HCT116 (cell line): ENCODE results near the gene LMAN2L. TPM values are rescaled to one million over a fixed set of nuclear protein-coding genes. Genes with fewer than 3 reads are reported as not detected.
A peak's percentile ranks its signal among the peaks of the same experiment; 100 is the strongest.

Experiments
- ATAC-seq: fragments of 200-7000 bp; cut with Tn5 transposase; 2 replicates; pipeline ENCODE4 v1.9.1; 2020; ENCODE audit warnings: mild to moderate bottlenecking, moderate library complexity
- BruUV-seq: library from RNA; stranded (reverse); fragments of 400-500 nt; replicated peaks from 2 replicates; lab custom pipeline; 2021; lab: Mats Ljungman, UMichigan
- CTCF ChIA-PET: fragments of 300-600 bp; sonication (Branson Sonifier 250); formaldehyde crosslinking; loops from one replicate; lab custom pipeline; 2021; ENCODE audit warnings: antibody characterized with exemption; lab: Charles Lee
- POLR2A ChIA-PET: fragments of 300-600, 350-600 bp; sonication (Branson Sonifier 250); formaldehyde crosslinking; loops from one replicate; lab custom pipeline; 2021; ENCODE audit warnings: antibody characterized with exemption; lab: Charles Lee
- RAD21 ChIA-PET, 2 experiments: fragments of 300-600 bp; sonication (Branson Sonifier 250); formaldehyde crosslinking; loops; one replicate each; lab custom pipeline; 2023; ENCODE audit warnings: low total read pairs in 2 of 2; ENCODE audit not compliant: uncharacterized antibody in 2 of 2, unreplicated experiment in 2 of 2, low non-redundant PET in 1 of 2; lab: Charles Lee
- DNase-seq: peaks from one replicate; pipeline ENCODE4 v3.0.0-alpha.2; 2010; ENCODE audit warnings: low read depth, low spot score
- H2AFZ ChIP-seq: fragments of 200-600 bp; shearing (Covaris generic), sonication (generic); 2 replicates; pipeline ENCODE4 v1.6.1; 2017; ENCODE audit warnings: low read depth, mixed run types, mixed read lengths, antibody characterized with exemption, low read length; ENCODE audit not compliant: poor library complexity, severe bottlenecking
- H3K27ac ChIP-seq: 2 replicates; pipeline ENCODE4 v1.5.1; 2012; ENCODE audit warnings: low read depth, low read length
- H3K27me3 ChIP-seq: fragments of 200-600 bp; sonication (generic); 2 replicates; pipeline ENCODE4 v1.6.1; 2016; ENCODE audit warnings: mixed run types, low read length, mixed read lengths; ENCODE audit not compliant: insufficient read depth
- H3K36me3 ChIP-seq, 2 experiments: fragments of 200-500 bp in 1 of 2; fragments of 200-600 bp in 1 of 2; sonication (Bioruptor generic) in 1 of 2; sonication (generic) in 1 of 2; 2 replicates each; pipeline versions ENCODE4 v1.5.1 to v1.6.1; 2014 to 2016; ENCODE audit warnings: low read length in 2 of 2, inconsistent platforms in 1 of 2, mixed read lengths in 1 of 2, mixed run types in 1 of 2; ENCODE audit not compliant: insufficient read depth in 2 of 2, control insufficient read depth in 1 of 2
- H3K4me1 ChIP-seq, 2 experiments: fragments of 200-600 bp in 1 of 2; sonication (generic) in 1 of 2; 2 replicates each; pipeline versions ENCODE4 v1.5.1 to v1.6.1; 2012 to 2017; ENCODE audit warnings: low read length in 2 of 2, inconsistent platforms in 1 of 2, mild to moderate bottlenecking in 1 of 2, mixed read lengths in 1 of 2, mixed run types in 1 of 2, moderate library complexity in 1 of 2; ENCODE audit not compliant: insufficient read depth in 2 of 2, control insufficient read depth in 1 of 2
- H3K4me2 ChIP-seq: fragments of 200-600 bp; sonication (generic); 2 replicates; pipeline ENCODE4 v1.6.1; 2017; ENCODE audit warnings: mixed run types, low read length, mixed read lengths
- H3K4me3 ChIP-seq, 2 experiments: fragments of 200-600 bp in 1 of 2; sonication (generic) in 1 of 2; replicated peaks in 1 of 2; 2 replicates each; pipeline ENCODE4 v1.5.1; 2011 to 2016; ENCODE audit warnings: low read length in 2 of 2, control low read depth in 1 of 2, low read depth in 1 of 2, mild to moderate bottlenecking in 1 of 2, mixed read lengths in 1 of 2, mixed run types in 1 of 2
- H3K79me2 ChIP-seq: fragments of 200-600 bp; sonication (generic); 2 replicates; pipeline ENCODE4 v1.6.1; 2017; ENCODE audit warnings: mild to moderate bottlenecking, mixed run types, low read length, moderate library complexity, mixed read lengths; ENCODE audit not compliant: insufficient read depth
- H3K9ac ChIP-seq: fragments of 200-600 bp; sonication (generic); 2 replicates; pipeline ENCODE4 v1.6.1; 2016; ENCODE audit warnings: low read length, mixed read lengths
- H3K9me2 ChIP-seq: fragments of 200-600 bp; sonication (generic), shearing (Covaris generic); 2 replicates; pipeline ENCODE4 v1.6.1; 2017; ENCODE audit warnings: mixed run types, mild to moderate bottlenecking, moderate library complexity; ENCODE audit not compliant: insufficient read depth
- H3K9me3 ChIP-seq, 2 experiments: fragments of 200-500 bp in 1 of 2; fragments of 200-600 bp in 1 of 2; sonication (Bioruptor generic) in 1 of 2; sonication (generic) in 1 of 2; 2 replicates each; pipeline ENCODE4 v1.6.1; 2014 to 2017; ENCODE audit warnings: low read length in 2 of 2, mixed read lengths in 2 of 2, inconsistent platforms in 1 of 2, low read depth in 1 of 2, mild to moderate bottlenecking in 1 of 2, mixed run types in 1 of 2, moderate library complexity in 1 of 2; ENCODE audit not compliant: control insufficient read depth in 1 of 2, insufficient read depth in 1 of 2
- H4K20me1 ChIP-seq: fragments of 200-600 bp; sonication (generic), shearing (Covaris generic); 2 replicates; pipeline ENCODE4 v1.6.1; 2017; ENCODE audit warnings: mixed run types, mild to moderate bottlenecking, moderate library complexity; ENCODE audit not compliant: insufficient read depth
- CBX3 ChIP-seq: IDR thresholded peaks from 2 replicates; pipeline ENCODE4 v1.6.1; 2012; ENCODE audit warnings: low read depth
- CEBPB ChIP-seq: IDR thresholded peaks from 2 replicates; pipeline ENCODE4 v1.6.1; 2012; ENCODE audit warnings: low read depth
- EGR1 ChIP-seq: IDR thresholded peaks from 2 replicates; pipeline ENCODE4 v1.6.1; 2012; ENCODE audit warnings: low read depth
- ELF1 ChIP-seq: IDR thresholded peaks from 2 replicates; pipeline ENCODE4 v1.6.1; 2012; ENCODE audit warnings: low read depth, borderline replicate concordance
- EZH2 ChIP-seq: fragments of 200-600 bp; sonication (generic); IDR thresholded peaks from 2 replicates; pipeline ENCODE4 v1.6.1; 2017; ENCODE audit warnings: antibody characterized with exemption, mixed run types
- FOSL1 ChIP-seq: IDR thresholded peaks from 2 replicates; pipeline ENCODE4 v1.6.1; 2012; ENCODE audit warnings: low read depth
- POLR2A ChIP-seq: IDR thresholded peaks from 2 replicates; pipeline ENCODE4 v1.7.0; 2011; ENCODE audit warnings: borderline replicate concordance; ENCODE audit not compliant: insufficient read depth, insufficient read length; ENCODE audit errors: extremely low read depth
- POLR2AphosphoS5 ChIP-seq: IDR thresholded peaks from 2 replicates; pipeline ENCODE4 v1.6.1; 2011; ENCODE audit warnings: mild to moderate bottlenecking, low read depth, low read length, moderate library complexity
- RAD21 ChIP-seq: IDR thresholded peaks from 2 replicates; pipeline ENCODE4 v1.6.1; 2012; ENCODE audit warnings: low read depth, mild to moderate bottlenecking
- SIN3A ChIP-seq: IDR thresholded peaks from 2 replicates; pipeline ENCODE4 v1.6.1; 2012; ENCODE audit warnings: low read depth
- SRF ChIP-seq: IDR thresholded peaks from 2 replicates; pipeline ENCODE4 v1.6.1; 2012; ENCODE audit warnings: low read depth
- TCF7L2 ChIP-seq: IDR thresholded peaks from 2 replicates; pipeline ENCODE4 v1.7.0; 2011; ENCODE audit warnings: borderline replicate concordance, inconsistent platforms; ENCODE audit not compliant: insufficient read depth, insufficient read length; ENCODE audit errors: extremely low read depth
- YY1 ChIP-seq: IDR thresholded peaks from 2 replicates; pipeline ENCODE4 v1.6.1; 2011; ENCODE audit warnings: low read length, low read depth, moderate library complexity, mild to moderate bottlenecking; ENCODE audit not compliant: insufficient replicate concordance; ENCODE audit errors: extremely low read depth
- ZBTB33 ChIP-seq: IDR thresholded peaks from 2 replicates; pipeline ENCODE4 v1.6.1; 2011; ENCODE audit warnings: mild to moderate bottlenecking, low read length, moderate library complexity; ENCODE audit not compliant: insufficient replicate concordance; ENCODE audit errors: extremely low read depth
- ZFX ChIP-seq: fragments of 450-650 bp; IDR thresholded peaks from 2 replicates; pipeline ENCODE4 v1.6.1; 2017
- ZNF274 ChIP-seq: fragments of 200-500 bp; sonication (Bioruptor generic); IDR thresholded peaks from 2 replicates; pipeline ENCODE4 v1.6.1; 2014; ENCODE audit warnings: mild to moderate bottlenecking, low read depth, low read length, inconsistent platforms
- intact Hi-C: fragments of 100-400 bp; cut with micrococcal nuclease; formaldehyde crosslinking; loops from 2 replicates; pipeline ENCODE4 v1.10.0; 2022
- total RNA-seq: library from RNA; stranded (reverse); gene quantifications from one replicate; pipeline ENCODE4 v1.2.1, GENCODE V29; 2021; ENCODE audit not compliant: unreplicated experiment
- TF ChIP-seq, protein P1 (sequence below), 3 experiments: fragments of 200-600 bp in 1 of 3; sonication (generic) in 1 of 3; IDR thresholded peaks in 2 of 3; conservative IDR thresholded peaks in 1 of 3; 2 replicates each; pipeline ENCODE4 v1.5.1; 2012 to 2017; ENCODE audit warnings: low read depth in 2 of 3, low read length in 2 of 3, antibody characterized with exemption in 1 of 3, borderline replicate concordance in 1 of 3, control low read depth in 1 of 3, mild to moderate bottlenecking in 1 of 3, mixed read lengths in 1 of 3, mixed run types in 1 of 3, moderate library complexity in 1 of 3; ENCODE audit not compliant: insufficient read depth in 1 of 3
- TF ChIP-seq, protein P2 (sequence below): IDR thresholded peaks from 2 replicates; pipeline ENCODE4 v1.6.1; 2012

Gene LMAN2L
- total RNA-seq, 1 experiment from 2014 or later, result 15.2 TPM

DNA sequence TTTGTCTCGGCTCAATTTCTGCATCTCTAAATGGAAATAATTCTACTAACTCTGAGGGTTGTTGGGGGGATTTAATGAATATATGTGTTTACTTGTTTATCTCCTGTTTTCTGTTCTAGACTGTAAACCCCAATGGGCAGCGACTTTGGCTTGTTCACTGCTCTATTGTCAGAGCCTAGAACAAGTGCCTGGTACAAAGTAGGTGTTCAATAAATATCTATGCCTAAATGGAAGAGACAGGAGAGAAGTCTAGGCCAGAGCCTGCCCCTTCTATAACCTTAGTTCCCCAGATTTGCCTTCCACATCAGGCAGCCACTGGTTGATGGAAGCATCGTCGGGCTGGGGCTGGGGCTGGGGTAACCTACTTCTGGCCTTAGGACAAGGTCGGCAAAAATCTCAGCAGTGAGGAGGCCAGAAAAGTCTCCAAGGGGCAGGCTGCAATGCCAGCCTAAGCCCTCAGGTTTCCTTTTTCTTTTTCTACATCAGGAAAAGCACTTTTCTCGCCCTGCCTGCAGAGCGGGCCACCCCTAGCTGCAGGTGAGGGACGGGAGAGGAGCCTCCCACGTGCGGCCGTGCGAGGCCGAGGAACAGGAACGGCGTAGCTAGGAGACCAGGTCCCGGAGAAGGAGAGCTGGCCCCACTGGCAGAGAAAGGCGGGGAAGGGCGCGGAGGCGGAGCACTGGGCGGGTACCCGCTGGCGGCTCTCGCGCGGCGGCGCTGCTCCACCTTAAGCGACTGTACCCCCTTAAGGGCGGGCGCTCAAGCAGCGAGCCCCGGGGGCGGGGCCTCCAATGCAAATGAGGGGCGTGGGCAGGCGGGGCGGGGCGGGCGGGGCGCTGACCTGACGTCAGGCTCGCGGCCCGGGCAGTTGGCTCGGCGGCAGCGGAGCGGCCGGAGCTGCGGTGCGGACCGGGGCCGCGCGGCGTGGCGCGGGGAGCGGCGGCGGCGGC, 20.4 kb upstream of the LMAN2L start, which contains the start of gene CNNM4:
TSS of gene CNNM4 (plus strand) at position 867 of the 950 bp plus-strand sequence. CDS start 98 bp downstream, outside the sequence.
- no peaks in the 10 kb centered on the region for H3K9me3 ChIP-seq
- BruUV-seq, result TSS peak; percentile 38
- H3K9ac ChIP-seq, result peak within 1 kb of the TSS; percentile 48
- H3K79me2 ChIP-seq, result peaks cover 20% of the 10 kb centered on the region
- peaks cover 14 to 50% of the 10 kb centered on the region in 2 experiments for H3K4me1 ChIP-seq
- no peaks in the 10 kb centered on the region for H4K20me1 ChIP-seq
- peak within 1 kb of the TSS; percentile 83 for H3K4me2 ChIP-seq
- ChIA-PET CTCF (interaction anchor here (0.6 kb wide), 1 partner anchor 9 kb away, joined by 3 read pairs; no protein-coding TSS in a partner anchor), RAD21 (interaction anchor here in 1 of 2 experiments (0.5 to 0.7 kb wide), 3 partner anchors 13 to 199 kb away, joined by 4 to 9 read pairs (median 5); no protein-coding TSS in a partner anchor), POLR2A (interaction anchor here (0.5 to 1.5 kb wide), 2 partner anchors 18 to 69 kb away, joined by 3 to 5 read pairs; no protein-coding TSS in a partner anchor)
- DNase-seq, result peak; percentile 84
- no peaks in the 10 kb centered on the region for H3K27me3 ChIP-seq
- intact Hi-C loops, result loop anchor here (10.0 kb wide), 2 partner anchors 126 to 206 kb away; partner anchors contain the start of gene KANSL3
- peak; percentile 96 for ATAC-seq
- peak within 1 kb of the TSS; percentile 23 for H2AFZ ChIP-seq
- H3K4me3 ChIP-seq, result peak within 1 kb of the TSS; percentile 43 to 54
- no peaks in the 10 kb centered on the region for H3K36me3 ChIP-seq
- H3K27ac ChIP-seq, result peak within 1 kb of the TSS; percentile 62; the same call in 1 of the 2 replicates
- H3K9me2 ChIP-seq, result no peaks in the 10 kb centered on the region
- no peak for TF ChIP-seq ELF1
- TF ChIP-seq EZH2, result no peak
- TF ChIP-seq, protein P1, sequence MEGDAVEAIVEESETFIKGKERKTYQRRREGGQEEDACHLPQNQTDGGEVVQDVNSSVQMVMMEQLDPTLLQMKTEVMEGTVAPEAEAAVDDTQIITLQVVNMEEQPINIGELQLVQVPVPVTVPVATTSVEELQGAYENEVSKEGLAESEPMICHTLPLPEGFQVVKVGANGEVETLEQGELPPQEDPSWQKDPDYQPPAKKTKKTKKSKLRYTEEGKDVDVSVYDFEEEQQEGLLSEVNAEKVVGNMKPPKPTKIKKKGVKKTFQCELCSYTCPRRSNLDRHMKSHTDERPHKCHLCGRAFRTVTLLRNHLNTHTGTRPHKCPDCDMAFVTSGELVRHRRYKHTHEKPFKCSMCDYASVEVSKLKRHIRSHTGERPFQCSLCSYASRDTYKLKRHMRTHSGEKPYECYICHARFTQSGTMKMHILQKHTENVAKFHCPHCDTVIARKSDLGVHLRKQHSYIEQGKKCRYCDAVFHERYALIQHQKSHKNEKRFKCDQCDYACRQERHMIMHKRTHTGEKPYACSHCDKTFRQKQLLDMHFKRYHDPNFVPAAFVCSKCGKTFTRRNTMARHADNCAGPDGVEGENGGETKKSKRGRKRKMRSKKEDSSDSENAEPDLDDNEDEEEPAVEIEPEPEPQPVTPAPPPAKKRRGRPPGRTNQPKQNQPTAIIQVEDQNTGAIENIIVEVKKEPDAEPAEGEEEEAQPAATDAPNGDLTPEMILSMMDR (IDR thresholded peaks at IDR 0.05 in 2 of 3, conservative IDR thresholded peaks at IDR 0.05 in 1 of 3; ENCODE audit: borderline replicate concordance in 1 of 3, insufficient read depth in 1 of 3, low read depth in 2 of 3, low read length in 2 of 3), result 0 out of 6 replicates have a peak, but pooled peaks of 2 of the 3 experiments have one; percentile 5 to 11
- TF ChIP-seq RAD21, result peak; percentile 26
- peak; percentile 86 for TF ChIP-seq POLR2AphosphoS5
- TF ChIP-seq ZFX, result 0 out of 2 replicates have a peak, but pooled peaks have one; percentile 25
- TF ChIP-seq, protein P2, sequence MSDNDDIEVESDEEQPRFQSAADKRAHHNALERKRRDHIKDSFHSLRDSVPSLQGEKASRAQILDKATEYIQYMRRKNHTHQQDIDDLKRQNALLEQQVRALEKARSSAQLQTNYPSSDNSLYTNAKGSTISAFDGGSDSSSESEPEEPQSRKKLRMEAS, result peak; percentile 91
- no peak for TF ChIP-seq SIN3A
- TF ChIP-seq EGR1, result peak; percentile 77
- TF ChIP-seq SRF, result no peak
- no peak for TF ChIP-seq FOSL1
- TF ChIP-seq TCF7L2, result no peak
- TF ChIP-seq ZBTB33, result peak; percentile 50
- peak; percentile 80 for TF ChIP-seq POLR2A
- TF ChIP-seq YY1, result no peak
- TF ChIP-seq CEBPB, result no peak
- no peak for TF ChIP-seq ZNF274
- no peak for TF ChIP-seq CBX3
